ENCODE results near the gene ATF7.
"Not testable (repeated sequence)": the region's sequence is repeated elsewhere in the genome, so short reads cannot be mapped to it uniquely, and the experiment has no call there.

The ATF7 gene

DNA sequence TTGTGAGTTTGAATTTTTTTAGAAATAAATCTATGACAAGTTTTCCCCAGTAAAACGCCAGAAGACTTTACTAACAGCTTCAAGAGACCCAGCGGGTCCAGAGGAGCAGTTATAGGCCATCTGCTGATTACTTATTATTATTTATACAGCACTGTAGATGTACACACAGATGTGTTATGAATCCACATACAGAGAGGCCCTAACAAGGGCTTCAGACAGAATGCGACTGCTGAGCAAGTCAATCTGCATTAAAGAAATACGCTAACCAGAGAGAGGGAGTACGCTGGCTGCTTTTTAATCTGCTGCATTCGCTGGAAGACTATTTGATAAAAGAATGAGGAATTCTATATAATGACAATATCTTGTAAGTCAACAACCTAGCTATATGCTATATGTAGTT lies 32.5 kb downstream of the ATF7 start:
- no peak for DNase-seq

DNA sequence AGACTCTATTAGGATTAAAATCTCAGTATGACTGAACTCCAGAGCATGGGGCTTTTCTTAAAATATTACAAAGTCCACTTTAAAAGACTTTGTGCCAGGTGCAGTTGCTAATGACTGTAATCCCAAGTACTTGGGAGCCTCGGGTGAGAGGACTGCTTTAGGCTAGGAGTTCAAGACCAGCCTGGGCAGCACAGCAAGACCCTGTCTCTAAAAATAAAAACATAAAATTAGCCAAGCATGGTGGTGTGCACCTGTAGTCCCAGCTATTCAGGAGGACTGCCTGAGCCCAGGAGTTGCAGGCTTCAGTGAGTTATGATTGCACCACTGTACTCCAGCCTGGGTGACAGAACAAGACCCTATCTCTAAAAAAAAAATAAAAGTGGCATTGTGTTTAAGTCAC lies 33.2 kb downstream of the ATF7 start:
- DNase-seq = no peak

DNA sequence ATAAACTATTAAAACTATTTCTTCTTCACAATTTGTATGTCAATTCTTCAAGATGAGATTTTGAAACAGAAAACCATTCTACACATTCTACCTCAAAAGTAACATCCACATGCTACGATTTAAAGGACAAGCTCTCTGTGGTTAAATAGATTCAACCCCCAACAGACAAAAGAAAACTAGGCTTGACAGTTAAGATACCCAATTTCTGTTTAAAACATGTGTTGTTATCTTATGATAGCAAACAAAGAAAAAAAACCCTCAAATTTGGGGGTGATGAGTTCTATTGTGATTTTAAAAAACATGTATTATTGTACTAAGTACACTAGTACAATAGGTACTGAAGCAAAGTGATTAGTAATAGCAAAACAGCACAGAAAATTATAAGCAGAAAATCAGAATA lies 33.8 kb downstream of the ATF7 start:
- DNase-seq = no peak

- DNase-seq = no peak
These were observed 34.6 kb downstream of the ATF7 start for GRCh38 chr12:53591301-53592206.

- DNase-seq = no peak
These were observed 35.5 kb downstream of the ATF7 start for GRCh38 chr12:53590652-53591051.

DNA sequence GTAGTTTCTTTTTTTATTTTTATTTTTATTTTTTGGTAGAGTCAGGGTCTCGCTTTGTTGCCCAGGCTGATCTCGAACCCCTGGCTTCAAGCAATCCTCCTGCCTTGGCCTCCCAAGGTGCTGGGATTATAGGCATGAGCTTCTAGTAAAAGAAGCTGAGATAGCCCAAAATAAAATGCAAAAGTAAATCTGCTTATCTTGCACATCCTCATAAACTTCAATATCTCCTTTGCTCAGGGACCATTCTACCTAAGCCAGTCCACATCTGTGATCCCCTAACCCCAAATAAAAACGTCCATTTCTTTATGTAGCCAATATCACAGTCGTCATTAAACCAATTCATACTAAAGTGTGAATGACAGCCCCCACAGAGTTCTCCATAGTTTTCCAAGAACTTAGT lies 36.3 kb downstream of the ATF7 start:
- no peak for DNase-seq

DNA sequence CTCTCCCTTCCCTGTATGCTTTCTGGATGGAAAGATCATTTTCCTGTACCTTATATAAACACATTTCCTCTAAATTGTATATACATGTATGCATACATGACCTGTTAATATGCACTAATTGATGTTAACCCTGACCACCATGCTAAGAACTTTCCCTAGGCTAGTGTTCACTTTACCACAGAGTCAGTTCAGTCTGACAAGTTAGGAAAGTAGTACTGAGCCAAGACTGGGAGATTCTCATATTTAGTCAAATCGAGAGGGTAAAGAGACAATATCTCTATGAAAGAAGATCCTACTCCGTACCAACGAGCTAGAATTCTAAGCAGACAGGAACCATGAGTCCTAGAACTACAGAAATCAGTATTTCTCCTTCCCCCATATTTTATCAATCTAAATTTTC lies 36.8 kb downstream of the ATF7 start:
- DNase-seq = no peak

GRCh38 chr12:53588123-53588522 lies 38.1 kb downstream of the ATF7 start:
- no peak for DNase-seq

- no peak for DNase-seq
These were observed 39.4 kb downstream of the ATF7 start for GRCh38 chr12:53586745-53587144.

- no peak for DNase-seq
These were observed 40.6 kb downstream of the ATF7 start for GRCh38 chr12:53585448-53586125.

GRCh38 chr12:53579545-53579955 lies 46.6 kb downstream of the ATF7 start:
- DNase-seq = no peak

- no peak for DNase-seq
These were observed 47.4 kb downstream of the ATF7 start for GRCh38 chr12:53578783-53579182.

GRCh38 chr12:53577941-53578352 lies 48.2 kb downstream of the ATF7 start:
- no peak for DNase-seq

GRCh38 chr12:53575502-53576249 lies 50.5 kb downstream of the ATF7 start:
- no peak for DNase-seq

- DNase-seq = no peak
These were observed 53.9 kb downstream of the ATF7 start for GRCh38 chr12:53572134-53572758.

DNA sequence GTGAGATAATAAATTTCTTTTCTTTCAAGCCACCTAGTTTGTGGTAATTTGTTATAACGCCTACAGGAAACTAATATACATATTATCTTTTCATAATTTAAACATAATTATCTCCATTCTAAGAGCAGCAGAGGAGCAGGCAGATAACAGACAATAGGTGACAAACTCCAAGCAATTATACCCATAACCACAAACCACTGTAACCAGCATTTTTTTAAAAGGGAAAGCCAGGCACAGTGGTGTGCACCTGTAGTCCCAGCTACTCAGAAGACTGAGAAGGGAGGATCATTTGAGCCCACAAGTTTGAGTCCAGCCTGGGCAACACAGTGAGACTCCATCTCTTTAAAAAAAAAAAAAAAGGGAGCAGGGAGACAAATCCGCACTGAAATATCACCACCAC lies 54.9 kb downstream of the ATF7 start:
- no peak for DNase-seq

DNA sequence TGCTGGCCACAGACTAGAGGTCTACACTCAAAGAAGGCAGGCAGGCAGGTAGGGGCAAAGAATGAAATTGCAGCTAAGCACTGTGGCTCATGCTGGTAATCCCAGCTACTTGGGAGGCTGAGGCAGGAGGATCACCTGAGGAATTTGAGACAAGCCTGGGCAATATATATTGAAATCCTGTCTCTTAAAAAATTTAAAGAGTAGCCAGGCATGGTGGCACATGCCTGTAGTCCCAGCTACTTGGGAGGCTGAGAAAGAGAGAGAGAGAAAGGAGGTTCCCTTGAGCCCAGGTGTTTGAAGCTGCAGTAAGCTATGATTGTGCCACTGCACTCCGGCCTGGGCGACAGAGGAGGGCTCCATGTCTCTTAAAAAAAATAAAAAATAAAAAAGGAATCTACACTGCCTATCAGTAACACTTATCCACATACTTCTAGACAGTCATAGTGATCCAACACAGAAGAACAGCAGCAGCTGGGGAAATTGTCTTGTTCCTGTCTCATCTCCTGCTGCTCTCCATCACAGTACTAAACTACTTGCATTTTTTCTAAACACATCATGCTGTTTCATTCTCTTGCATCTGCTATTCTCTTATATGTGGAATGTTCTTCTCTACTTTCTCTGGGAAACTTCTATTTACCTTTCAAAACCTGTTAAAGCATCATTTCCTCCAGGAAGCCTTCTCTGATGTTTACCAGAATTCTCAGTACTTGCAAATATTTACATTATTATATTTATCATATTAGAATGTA lies 57.2 kb downstream of the ATF7 start:
- DNase-seq = no peak

DNA sequence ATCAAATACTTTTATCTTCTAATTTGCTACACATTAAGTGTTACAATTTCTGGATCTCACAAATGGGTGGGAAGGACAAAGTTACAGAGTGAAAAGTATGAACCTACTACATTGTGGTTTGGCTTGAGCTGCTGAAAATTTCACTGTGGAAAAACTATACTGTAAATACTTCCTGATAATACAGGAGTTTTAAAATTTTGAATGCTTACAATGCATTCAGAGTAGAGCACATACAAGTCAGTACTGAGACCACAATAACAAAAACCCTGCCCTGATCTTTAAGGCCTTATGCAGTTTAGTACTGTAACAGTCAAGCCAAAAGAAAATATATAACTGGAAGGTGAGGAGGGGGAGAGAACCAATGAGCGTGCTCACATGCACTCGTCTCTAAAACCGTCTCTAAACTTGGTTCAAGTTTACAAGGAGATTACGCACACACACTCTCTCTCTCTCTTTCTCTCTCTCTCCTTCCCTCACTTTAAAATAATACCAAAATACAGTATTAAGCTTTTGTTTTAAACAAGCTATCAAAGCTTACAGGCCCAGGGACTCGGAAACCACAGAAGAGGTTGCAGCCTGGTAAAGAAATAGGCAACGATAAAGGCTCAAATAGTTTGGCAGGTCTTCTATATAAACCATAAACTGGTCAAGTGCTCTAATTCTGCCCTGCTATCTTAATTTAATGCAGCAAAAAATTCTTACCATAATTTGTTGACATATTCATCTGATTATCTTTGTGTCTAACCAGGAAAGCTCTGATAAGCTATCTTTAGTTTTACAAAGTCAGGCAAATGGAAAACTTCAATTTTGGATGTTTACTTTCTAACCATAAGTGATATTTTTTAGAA lies 58.0 kb downstream of the ATF7 start:
- no peak for DNase-seq

GRCh38 chr12:53565376-53565775 lies 60.8 kb downstream of the ATF7 start:
- not testable (repeated sequence) for DNase-seq

DNA sequence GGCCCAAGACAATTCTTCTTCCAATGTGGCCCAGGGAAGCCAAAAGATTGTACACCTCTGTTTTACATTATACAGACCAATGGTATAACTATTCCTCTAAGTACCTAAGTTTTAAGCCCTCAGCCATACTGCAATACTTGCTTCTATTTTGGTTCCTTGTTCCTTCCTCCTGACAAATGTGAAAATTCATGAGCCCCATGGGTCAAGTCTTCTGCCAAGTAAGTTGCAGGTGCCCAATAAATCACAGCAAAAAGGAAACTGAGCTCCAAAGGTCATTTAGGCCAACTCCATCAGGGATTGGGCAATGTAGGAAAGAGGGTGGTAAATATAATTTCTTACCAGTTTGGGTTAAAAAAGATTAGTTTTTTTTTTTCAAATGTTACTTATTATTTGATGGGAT lies 61.2 kb downstream of the ATF7 start:
- DNase-seq = no peak

DNA sequence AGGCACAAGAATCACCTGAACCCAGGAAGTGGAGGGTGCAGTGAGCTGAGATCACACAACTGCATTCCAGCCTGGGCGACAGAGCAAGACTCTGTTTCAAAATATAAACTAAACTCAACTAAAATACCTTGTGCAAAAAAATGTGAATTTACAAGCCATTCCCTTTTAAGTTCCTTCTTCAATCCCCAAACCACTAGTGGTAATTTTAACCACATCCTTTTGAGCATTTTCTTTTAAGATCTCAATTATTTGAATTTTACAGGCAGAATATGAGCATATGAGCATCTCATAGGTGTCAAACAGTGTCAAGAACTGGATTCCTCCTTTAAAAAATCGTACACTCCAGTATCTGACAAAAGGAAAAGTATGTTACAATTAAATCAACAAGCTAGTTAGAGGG lies 61.9 kb downstream of the ATF7 start:
- no peak for DNase-seq
